Prostate gland (tissue), 2 donors: ENCODE measurements around the gene GLDC. TPM values are rescaled to one million over a fixed set of nuclear protein-coding genes. Genes with fewer than 3 reads are reported as not detected.

Source experiments
- DNase-seq: peaks from one replicate; pipeline ENCODE4 v3.0.0-alpha.2; 2019; ENCODE audit warnings: low spot score
- H3K27ac ChIP-seq, 2 donors: fragments of 200-600 bp; sonication (generic); 2 replicates each; pipeline ENCODE4 v1.5.1; 2017 to 2019
- H3K27me3 ChIP-seq: fragments of 200-600 bp; sonication (generic); replicated peaks from 2 replicates; pipeline ENCODE4 v1.5.1; 2019; ENCODE audit not compliant: insufficient read depth
- H3K36me3 ChIP-seq, 2 donors: fragments of 200-600 bp; sonication (generic); 1 replicate in 1 of 2; 2 replicates in 1 of 2; pipeline versions ENCODE4 v1.5.1 to v1.8.1; 2017 to 2019
- H3K4me1 ChIP-seq: fragments of 200-600 bp; sonication (generic); replicated peaks from 2 replicates; pipeline ENCODE4 v1.5.1; 2019
- H3K4me3 ChIP-seq, 2 donors: fragments of 200-600 bp; sonication (generic); 2 replicates each; pipeline ENCODE4 v1.5.1; 2017 to 2019
- H3K9me3 ChIP-seq: fragments of 200-600 bp; sonication (generic); 2 replicates; pipeline ENCODE4 v1.5.1; 2017
- POLR2A ChIP-seq: fragments of 450-650 bp; IDR thresholded peaks from one replicate; pipeline ENCODE4 v1.6.1; 2016; ENCODE audit warnings: antibody characterized with exemption, mild to moderate bottlenecking
- POLR2AphosphoS5 ChIP-seq: sonication (generic); formaldehyde crosslinking; IDR thresholded peaks from one replicate; pipeline ENCODE4 v1.6.1; 2017; ENCODE audit warnings: antibody characterized with exemption
- WGBS: methylation state at CpG from one replicate; pipeline ENCODE4 v1.1.5; 2018; 5-methylcytosine and 5-hydroxymethylcytosine counted together
- intact Hi-C: fragments of 100-400 bp; cut with DNase I; formaldehyde crosslinking; loops from one replicate; pipeline ENCODE4 v1.14.2; 2022
- total RNA-seq, 2 donors: library from RNA; depleted of rRNA; stranded (reverse); fragments of >200 nt; gene quantifications; one replicate each; pipeline ENCODE4 v1.1.0, GENCODE V29; 2016
- TF ChIP-seq, protein P1 (sequence below), 4 experiments: fragments of 200-600 bp in 2 of 4; fragments of 450-650 bp in 2 of 4; sonication (generic) in 2 of 4; IDR thresholded peaks; 1 replicate in 3 of 4; 2 replicates in 1 of 4; pipeline ENCODE4 v1.5.1; 2016 to 2019; ENCODE audit warnings: antibody characterized with exemption in 4 of 4, mild to moderate bottlenecking in 2 of 4, moderate library complexity in 2 of 4

Gene GLDC
- total RNA-seq, 2 donors from 2014 or later = 2.7 to 4.0 TPM

DNA sequence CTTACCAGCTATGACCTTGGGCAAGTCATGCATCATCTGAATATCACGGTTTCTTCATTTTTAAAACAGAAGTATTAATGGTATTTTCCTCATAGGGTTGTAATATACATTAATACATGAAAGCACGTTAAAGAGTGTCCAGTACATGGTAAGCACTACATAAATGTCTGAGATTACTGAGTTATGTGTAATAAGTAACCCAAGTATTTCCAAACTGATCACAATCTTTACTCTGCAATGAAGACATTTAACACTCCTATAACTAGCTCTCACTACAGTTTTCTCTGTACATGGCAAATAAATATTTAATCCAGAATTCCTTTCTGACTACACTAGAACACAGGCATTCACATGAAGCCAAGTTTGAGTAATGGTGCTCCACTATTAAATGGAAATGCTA, 4.0 kb downstream of the GLDC start:
- WGBS = 61% methylated on average over 2 of the region's 2 CpGs
- no peak for DNase-seq
- intact Hi-C loops = loop anchor here (10.0 kb wide), 1 partner anchor 287 kb away; no protein-coding TSS in a partner anchor

DNA sequence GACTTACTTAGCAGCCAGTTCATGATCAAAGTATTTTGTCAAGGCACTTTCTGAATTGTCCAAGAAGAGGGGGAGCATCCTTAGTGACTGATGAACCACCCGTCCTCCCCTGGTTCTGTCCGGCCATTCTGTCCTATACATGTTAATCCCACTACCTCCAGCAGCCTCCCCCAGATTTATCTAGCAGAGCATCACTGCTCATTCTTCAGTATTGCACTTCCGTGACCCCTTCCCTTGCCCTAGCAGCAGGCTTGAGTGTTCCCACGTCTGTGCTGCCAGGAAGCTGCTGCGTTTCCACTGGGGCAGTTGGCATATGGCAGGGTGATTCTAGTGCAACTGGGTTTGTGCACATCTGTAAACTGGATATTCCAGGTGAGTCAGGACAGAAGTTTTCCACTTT, 4.5 kb downstream of the GLDC start:
- no peaks in the 10 kb centered on the region for H3K36me3 ChIP-seq
- 79% methylated on average over 5 of the region's 5 CpGs for WGBS
- H3K27ac ChIP-seq = no peak overlapping the region
- intact Hi-C loops = loop anchor here (10.0 kb wide), 1 partner anchor 286 kb away; no protein-coding TSS in a partner anchor
- no peak for DNase-seq
- no peak overlapping the region for H3K4me3 ChIP-seq
- H3K9me3 ChIP-seq = no peaks in the 10 kb centered on the region
- no peaks in the 10 kb centered on the region for H3K27me3 ChIP-seq
- TF ChIP-seq POLR2A (no peak), POLR2AphosphoS5 (no peak)
- TF ChIP-seq, protein P1, sequence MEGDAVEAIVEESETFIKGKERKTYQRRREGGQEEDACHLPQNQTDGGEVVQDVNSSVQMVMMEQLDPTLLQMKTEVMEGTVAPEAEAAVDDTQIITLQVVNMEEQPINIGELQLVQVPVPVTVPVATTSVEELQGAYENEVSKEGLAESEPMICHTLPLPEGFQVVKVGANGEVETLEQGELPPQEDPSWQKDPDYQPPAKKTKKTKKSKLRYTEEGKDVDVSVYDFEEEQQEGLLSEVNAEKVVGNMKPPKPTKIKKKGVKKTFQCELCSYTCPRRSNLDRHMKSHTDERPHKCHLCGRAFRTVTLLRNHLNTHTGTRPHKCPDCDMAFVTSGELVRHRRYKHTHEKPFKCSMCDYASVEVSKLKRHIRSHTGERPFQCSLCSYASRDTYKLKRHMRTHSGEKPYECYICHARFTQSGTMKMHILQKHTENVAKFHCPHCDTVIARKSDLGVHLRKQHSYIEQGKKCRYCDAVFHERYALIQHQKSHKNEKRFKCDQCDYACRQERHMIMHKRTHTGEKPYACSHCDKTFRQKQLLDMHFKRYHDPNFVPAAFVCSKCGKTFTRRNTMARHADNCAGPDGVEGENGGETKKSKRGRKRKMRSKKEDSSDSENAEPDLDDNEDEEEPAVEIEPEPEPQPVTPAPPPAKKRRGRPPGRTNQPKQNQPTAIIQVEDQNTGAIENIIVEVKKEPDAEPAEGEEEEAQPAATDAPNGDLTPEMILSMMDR (IDR thresholded peaks at IDR 0.05) = no peak
- peaks cover 3% of the 10 kb centered on the region for H3K4me1 ChIP-seq

More for the DNA sequence above, 4.0 kb downstream of the GLDC start:
- no peaks in the 10 kb centered on the region for H3K9me3 ChIP-seq
- no peaks in the 10 kb centered on the region for H3K36me3 ChIP-seq
- peaks cover 3% of the 10 kb centered on the region for H3K4me1 ChIP-seq
- no peak overlapping the region for H3K27ac ChIP-seq
- no peak overlapping the region for H3K4me3 ChIP-seq
- no peak for TF ChIP-seq POLR2AphosphoS5
- no peak for TF ChIP-seq POLR2A
- TF ChIP-seq, protein P1 (IDR thresholded peaks at IDR 0.05) = no peak
- no peaks in the 10 kb centered on the region for H3K27me3 ChIP-seq

DNA sequence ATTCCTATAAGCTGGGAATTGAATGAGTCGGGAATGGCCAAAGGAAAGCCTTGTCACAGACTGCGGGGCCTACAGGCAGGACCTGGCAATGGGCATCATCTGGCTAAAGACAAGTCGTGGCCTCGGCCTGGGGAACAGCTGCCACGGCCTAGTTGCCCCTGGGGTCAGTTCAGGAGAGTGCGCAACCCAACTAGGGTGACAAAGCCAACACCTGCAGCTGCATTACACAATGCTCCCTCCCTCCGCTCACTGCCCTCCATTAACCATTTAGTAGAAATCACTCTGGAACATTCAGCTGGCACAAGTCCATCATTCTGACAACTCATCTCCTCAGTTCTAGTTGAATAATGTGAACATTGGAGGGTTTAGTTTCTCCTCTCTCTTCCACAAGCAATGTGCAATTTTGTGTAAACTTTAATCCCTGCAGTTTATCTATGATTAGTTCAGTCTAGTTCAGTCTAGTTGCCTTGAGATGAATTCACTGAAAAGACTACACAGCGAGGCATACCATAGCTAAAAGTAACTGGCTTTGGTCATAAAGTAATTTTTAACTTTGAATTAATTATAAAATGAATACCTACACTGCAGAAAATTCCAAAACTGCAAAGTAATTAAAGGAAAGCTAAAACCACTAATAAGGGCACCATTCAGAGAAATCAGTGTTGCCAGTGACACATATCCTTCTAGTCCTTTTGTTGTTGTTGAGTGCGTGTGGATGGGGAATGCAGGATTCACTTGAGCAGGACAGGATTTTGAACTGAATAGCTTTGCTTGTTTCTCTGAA, 5.1 kb downstream of the GLDC start:
- intact Hi-C loops = loop anchor here (10.0 kb wide), 1 partner anchor 286 kb away; no protein-coding TSS in a partner anchor
- 81% methylated on average over 9 of the region's 9 CpGs for WGBS

DNA sequence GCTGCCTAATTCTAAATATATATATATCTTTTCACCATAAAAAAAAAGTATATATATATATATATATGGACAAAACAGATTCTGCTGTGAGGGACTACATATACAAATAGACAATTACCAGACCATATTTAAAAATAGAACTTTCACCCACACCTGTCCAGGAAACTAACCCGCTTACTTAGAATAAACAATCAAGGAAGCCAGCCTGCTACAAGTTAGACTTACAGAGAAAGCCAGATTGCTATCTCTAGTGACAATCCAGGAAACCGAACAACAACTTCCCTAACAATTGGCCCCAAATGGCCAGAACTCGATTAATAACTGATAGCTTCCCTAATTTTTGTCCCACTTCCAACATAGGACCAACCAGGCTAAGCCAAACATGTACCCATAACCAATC, 5.9 kb downstream of the GLDC start:
- H3K36me3 ChIP-seq = no peaks in the 10 kb centered on the region
- H3K9me3 ChIP-seq = no peaks in the 10 kb centered on the region
- no peak overlapping the region for H3K4me3 ChIP-seq
- no peaks in the 10 kb centered on the region for H3K27me3 ChIP-seq
- WGBS = 75% methylated on average over 3 of the region's 3 CpGs
- H3K27ac ChIP-seq = no peak overlapping the region
- TF ChIP-seq POLR2AphosphoS5 = no peak
- TF ChIP-seq, protein P1 (IDR thresholded peaks at IDR 0.05) = no peak
- no peak for TF ChIP-seq POLR2A
- no peaks in the 10 kb centered on the region for H3K4me1 ChIP-seq
- intact Hi-C loops = loop anchor here (10.0 kb wide), 1 partner anchor 285 kb away; no protein-coding TSS in a partner anchor
- DNase-seq = no peak

More for the DNA sequence above, 5.1 kb downstream of the GLDC start:
- DNase-seq = no peak
- Histone ChIP-seq H3K4me1 (peaks cover 3% of the 10 kb centered on the region), H3K9me3 (no peaks in the 10 kb centered on the region), H3K27me3 (no peaks in the 10 kb centered on the region), H3K27ac (no peak overlapping the region), H3K36me3 (no peaks in the 10 kb centered on the region), H3K4me3 (no peak overlapping the region)
- no peak for TF ChIP-seq POLR2AphosphoS5
- TF ChIP-seq, protein P1 (IDR thresholded peaks at IDR 0.05) = no peak
- TF ChIP-seq POLR2A = no peak

DNA sequence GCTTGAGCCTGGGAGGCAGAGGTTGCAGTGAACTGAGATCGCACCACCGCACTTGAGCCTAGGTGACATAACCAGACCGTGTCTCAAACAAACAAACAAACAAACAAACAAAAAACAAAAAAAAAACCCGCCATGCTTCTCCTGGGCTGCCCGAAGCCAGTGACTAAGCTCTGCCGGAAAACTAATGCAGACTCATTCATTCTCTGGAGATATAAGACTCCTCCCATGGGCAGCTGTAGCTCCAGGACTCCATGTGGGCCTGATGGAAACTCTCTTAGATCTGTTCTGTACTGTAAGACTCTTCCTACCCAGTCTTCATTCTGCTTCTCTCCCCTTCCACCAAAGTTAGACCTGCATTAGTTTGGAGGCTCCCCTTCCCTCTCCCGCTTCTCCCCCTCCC, 11.1 kb downstream of the GLDC start:
- no peak overlapping the region for H3K27ac ChIP-seq
- no peak for DNase-seq
- no peaks in the 10 kb centered on the region for H3K27me3 ChIP-seq
- 90% methylated on average over 7 of the region's 7 CpGs for WGBS
- no peak overlapping the region for H3K4me3 ChIP-seq
- intact Hi-C loops = no loop called here
- H3K4me1 ChIP-seq = no peaks in the 10 kb centered on the region
- H3K36me3 ChIP-seq = no peaks in the 10 kb centered on the region
- TF ChIP-seq, protein P1 (IDR thresholded peaks at IDR 0.05) = no peak
- TF ChIP-seq POLR2AphosphoS5 (no peak), POLR2A (no peak)
- no peaks in the 10 kb centered on the region for H3K9me3 ChIP-seq
